KG1 (cell line): ENCODE results near the gene METAP2.

Source experiments
- DNase-seq: peaks from one replicate; lab custom pipeline; 2025; lab: John Stamatoyannopoulos, UW

The METAP2 gene

DNA sequence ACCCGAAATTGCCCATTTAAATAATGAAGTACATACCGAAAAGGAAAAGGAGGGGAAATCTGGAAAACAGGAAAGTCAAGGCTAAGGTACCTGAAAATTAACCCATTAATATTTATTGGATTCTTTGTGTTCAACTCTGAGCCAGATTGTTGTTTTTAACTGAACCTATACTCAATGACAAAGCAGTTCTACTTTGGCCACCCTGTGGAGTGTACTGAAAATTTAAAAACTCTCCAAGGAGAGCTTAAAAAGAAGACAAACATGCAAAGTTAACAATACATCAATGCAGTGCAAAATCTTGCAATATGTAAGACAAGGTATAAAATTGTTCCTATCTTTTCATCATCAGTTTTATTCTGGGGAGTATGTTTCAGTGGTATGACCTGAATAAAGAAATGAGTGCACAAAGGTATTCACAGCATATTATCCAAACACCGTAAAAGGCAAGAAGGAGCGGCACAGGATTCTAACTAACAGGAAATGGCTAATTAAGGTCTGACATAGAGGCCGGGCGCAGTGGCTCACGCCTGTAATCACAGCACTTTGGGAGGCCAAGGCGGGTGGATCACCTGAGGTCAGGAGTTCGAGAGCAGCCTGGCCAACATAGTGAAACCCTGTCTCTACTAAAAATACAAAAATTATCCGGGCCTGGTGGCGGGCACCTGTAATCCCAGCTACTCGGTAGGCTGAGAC is 75.6 kb downstream of the METAP2 start:
- no peak for DNase-seq

DNA sequence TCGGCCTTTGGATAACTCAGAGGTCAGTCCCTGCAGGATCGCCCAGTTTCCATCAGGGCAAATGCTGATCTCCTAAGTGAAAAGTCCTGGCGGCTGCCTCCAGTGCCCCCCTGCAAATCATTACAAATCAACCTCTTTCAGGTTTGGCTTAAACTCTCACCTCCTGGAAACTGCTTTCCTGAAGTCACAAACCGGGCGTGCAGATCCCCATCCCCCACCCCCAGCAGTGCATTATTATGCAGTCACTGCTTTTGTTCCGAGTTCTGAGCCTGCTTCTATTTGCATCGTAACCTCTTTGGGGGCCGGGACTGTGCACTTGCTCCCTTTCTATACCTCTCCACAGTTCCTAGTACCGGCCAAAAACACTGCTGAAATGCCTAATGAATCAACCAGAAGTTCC is 77.4 kb downstream of the METAP2 start, which contains the start of gene USP44:
Gene USP44, minus strand, starts transcription at position 172 of the 400 bp plus-strand sequence. CDS start 17,220 bp downstream, outside the sequence.
- no peak for DNase-seq

- DNase-seq = no peak
Observed at GRCh38 chr12:95551913-95552516, 78.1 kb downstream of the METAP2 start.

DNA sequence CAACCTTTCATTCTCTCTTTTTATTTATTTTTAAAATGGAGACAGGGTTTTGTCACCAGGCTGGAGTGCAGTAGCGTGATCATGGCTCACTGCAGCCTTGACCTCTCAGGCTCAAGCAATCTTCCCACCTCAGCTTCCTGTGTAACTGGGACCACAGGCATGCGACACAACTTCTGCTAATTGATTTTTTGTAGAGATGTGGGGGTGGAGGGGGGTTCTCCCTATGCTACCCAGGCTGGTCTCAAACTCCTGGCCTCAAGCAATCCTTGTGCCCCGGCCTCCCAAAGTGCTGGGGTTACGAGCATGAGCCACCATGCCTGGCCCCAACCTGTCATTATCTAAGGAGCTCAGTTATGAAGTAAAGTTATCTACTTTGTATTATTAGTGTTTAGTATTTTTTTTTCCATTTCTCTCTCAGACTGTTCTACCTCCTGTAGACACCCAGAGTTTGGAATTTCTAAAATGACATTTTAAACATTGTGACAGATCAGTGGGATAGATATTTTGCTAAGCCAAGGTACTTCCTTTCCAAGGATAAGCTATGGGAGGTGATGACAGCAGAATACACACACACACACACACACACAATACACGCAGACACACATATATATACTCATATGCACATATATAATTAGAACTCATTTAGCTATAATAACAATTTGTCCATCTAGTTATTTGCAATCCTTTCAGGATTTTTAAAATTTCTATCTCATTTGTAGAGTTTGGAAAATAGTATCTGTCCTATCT is 79.4 kb downstream of the METAP2 start:
- DNase-seq = no peak

- DNase-seq = no peak
Observed at GRCh38 chr12:95554532-95555071, 80.7 kb downstream of the METAP2 start.

DNA sequence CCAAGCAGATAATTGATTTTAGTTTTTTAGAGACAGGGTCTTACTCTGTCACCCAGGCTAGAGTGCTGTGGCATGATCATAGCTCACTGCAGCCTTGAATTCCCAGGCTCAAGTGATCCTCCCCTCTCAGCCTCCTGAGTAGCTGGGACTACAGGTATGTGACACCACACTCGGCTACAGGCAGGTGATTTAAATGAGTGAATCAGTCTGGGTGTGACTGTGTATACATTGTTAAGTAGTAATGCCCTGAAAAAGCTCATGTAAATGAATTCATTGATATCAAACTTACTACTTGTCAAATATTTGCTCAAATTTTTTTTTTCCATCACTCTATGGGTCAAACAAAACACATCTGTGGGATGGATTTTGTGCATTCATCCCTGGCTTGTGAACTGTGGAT is 83.7 kb downstream of the METAP2 start:
- no peak for DNase-seq
